H1 (cell line): Measurements from ENCODE around the gene SYNCRIP. TPM values are rescaled to one million over a fixed set of nuclear protein-coding genes. Genes with fewer than 3 reads are reported as not detected.

Source experiments
- CTCF ChIA-PET: fragments of 300-600 bp; sonication (Branson Sonifier 250); formaldehyde crosslinking; loops from one replicate; lab custom pipeline; 2021; ENCODE audit not compliant: partially characterized antibody; lab: Charles Lee
- POLR2A ChIA-PET: fragments of 300-600 bp; sonication (Branson Sonifier 250); formaldehyde crosslinking; loops from one replicate; lab custom pipeline; 2021; ENCODE audit warnings: inconsistent platforms; ENCODE audit not compliant: partially characterized antibody; lab: Charles Lee
- DNase-seq, 2 experiments: peaks; one replicate each; pipeline versions ENCODE4 v3.0.0 to v3.0.0-alpha.2; 2010 to 2022; ENCODE audit warnings: low spot score in 2 of 2, low read depth in 1 of 2, mixed read lengths in 1 of 2
- FAIRE-seq: peaks from 2 replicates; lab custom pipeline; 2011; peaks lifted over from hg19 to GRCh38; lab: Jason Lieb, UNC
- H2AFZ ChIP-seq: 2 replicates; pipeline ENCODE4 v1.8.1; 2012; ENCODE audit warnings: low read length, inconsistent platforms
- H2AK5ac ChIP-seq: 2 replicates; pipeline ENCODE4 v1.6.1; 2013; ENCODE audit warnings: low read depth, low read length
- H2BK120ac ChIP-seq: replicated peaks from 2 replicates; pipeline ENCODE3; 2013; ENCODE audit warnings: low read depth, low read length, inconsistent platforms
- H2BK12ac ChIP-seq: 2 replicates; pipeline ENCODE4 v1.6.1; 2013; ENCODE audit warnings: low read depth, low read length
- H2BK15ac ChIP-seq: 2 replicates; pipeline ENCODE4 v1.6.1; 2013; ENCODE audit warnings: low read length
- H2BK20ac ChIP-seq: 2 replicates; pipeline ENCODE4 v1.6.1; 2013; ENCODE audit warnings: low read length
- H2BK5ac ChIP-seq: 2 replicates; pipeline ENCODE4 v1.6.1; 2013; ENCODE audit warnings: low read depth, low read length
- H3K14ac ChIP-seq: 2 replicates; pipeline ENCODE4 v1.6.1; 2013; ENCODE audit warnings: inconsistent platforms; ENCODE audit not compliant: insufficient read length
- H3K18ac ChIP-seq: 2 replicates; pipeline ENCODE4 v1.6.1; 2013; ENCODE audit warnings: low read length; ENCODE audit errors: extremely low read depth
- H3K23ac ChIP-seq: 2 replicates; pipeline ENCODE4 v1.6.1; 2013; ENCODE audit warnings: inconsistent platforms; ENCODE audit not compliant: insufficient read length
- H3K23me2 ChIP-seq: 2 replicates; pipeline ENCODE4 v1.6.1; 2013; ENCODE audit warnings: low read depth, low read length
- H3K27ac ChIP-seq: 2 replicates; pipeline ENCODE4 v1.6.1; 2011; ENCODE audit warnings: low read depth, low read length, inconsistent platforms
- H3K27me3 ChIP-seq, 4 experiments: replicated peaks in 1 of 4; 1 replicate in 1 of 4; 2 replicates in 3 of 4; pipeline versions ENCODE4 v1.6.1 to v1.8.1; 2011 to 2013; ENCODE audit warnings: low read length in 3 of 4, mild to moderate bottlenecking in 3 of 4, inconsistent platforms in 2 of 4, mixed read lengths in 2 of 4, moderate library complexity in 1 of 4; ENCODE audit not compliant: control insufficient read depth in 3 of 4, insufficient read depth in 3 of 4; ENCODE audit errors: extremely low read depth in 1 of 4
- H3K36me3 ChIP-seq, 4 experiments: 2 replicates each; pipeline versions ENCODE4 v1.6.1 to v1.8.1; 2011 to 2013; ENCODE audit warnings: mild to moderate bottlenecking in 4 of 4, low read length in 3 of 4, moderate library complexity in 2 of 4, control low read depth in 1 of 4, inconsistent platforms in 1 of 4; ENCODE audit not compliant: insufficient read depth in 4 of 4, control insufficient read depth in 2 of 4
- H3K4ac ChIP-seq: replicated peaks from 2 replicates; pipeline ENCODE3; 2013; ENCODE audit warnings: low read length, low read depth, mixed read lengths, inconsistent platforms; ENCODE audit not compliant: insufficient read length
- H3K4me1 ChIP-seq, 4 experiments: replicated peaks in 1 of 4; 1 replicate in 1 of 4; 2 replicates in 3 of 4; pipeline versions ENCODE4 v1.6.1 to v1.8.1; 2011 to 2013; ENCODE audit warnings: low read length in 3 of 4, inconsistent platforms in 2 of 4, mixed read lengths in 1 of 4; ENCODE audit not compliant: insufficient read depth in 4 of 4, control insufficient read depth in 3 of 4
- H3K4me2 ChIP-seq, 2 experiments: 2 replicates each; pipeline versions ENCODE4 v1.6.1 to v1.8.1; 2011 to 2013; ENCODE audit warnings: low read depth in 2 of 2, low read length in 2 of 2, control low read depth in 1 of 2, inconsistent platforms in 1 of 2, mild to moderate bottlenecking in 1 of 2; ENCODE audit not compliant: insufficient read depth in 1 of 2
- H3K4me3 ChIP-seq, 4 experiments: fragments of 200-600, 300-600 bp in 1 of 4; sonication (generic), shearing (Covaris generic), sonication (Bioruptor Twin) in 1 of 4; 2 replicates each; pipeline versions ENCODE4 v1.5.1 to v1.8.1; 2011 to 2016; ENCODE audit warnings: low read length in 4 of 4, low read depth in 3 of 4, control low read depth in 2 of 4, inconsistent platforms in 2 of 4, mild to moderate bottlenecking in 2 of 4, mixed read lengths in 1 of 4, moderate library complexity in 1 of 4; ENCODE audit not compliant: insufficient read depth in 2 of 4; ENCODE audit errors: extremely low read depth in 1 of 4
- H3K56ac ChIP-seq: replicated peaks from 2 replicates; pipeline ENCODE3; 2013; ENCODE audit warnings: low read depth, mild to moderate bottlenecking, mixed read lengths, low read length, inconsistent platforms; ENCODE audit not compliant: insufficient read length
- H3K79me1 ChIP-seq: 2 replicates; pipeline ENCODE4 v1.6.1; 2013; ENCODE audit warnings: low read depth, low read length, control low read depth
- H3K79me2 ChIP-seq, 2 experiments: 2 replicates each; pipeline versions ENCODE4 v1.6.1 to v1.8.1; 2012 to 2013; ENCODE audit warnings: low read length in 2 of 2, mild to moderate bottlenecking in 2 of 2, inconsistent platforms in 1 of 2; ENCODE audit not compliant: insufficient read depth in 2 of 2, control insufficient read depth in 1 of 2
- H3K9ac ChIP-seq, 4 experiments: replicated peaks in 1 of 4; 1 replicate in 1 of 4; 2 replicates in 3 of 4; pipeline versions ENCODE4 v1.6.1 to v1.8.1; 2011 to 2013; ENCODE audit warnings: low read depth in 3 of 4, low read length in 3 of 4, control low read depth in 2 of 4, mild to moderate bottlenecking in 2 of 4, moderate library complexity in 2 of 4, inconsistent platforms in 1 of 4; ENCODE audit errors: extremely low read depth in 1 of 4
- H3K9me3 ChIP-seq, 2 experiments: 2 replicates each; pipeline versions ENCODE4 v1.6.1 to v1.8.1; 2012 to 2013; ENCODE audit warnings: mild to moderate bottlenecking in 2 of 2, moderate library complexity in 2 of 2, control low read depth in 1 of 2, inconsistent platforms in 1 of 2, low read depth in 1 of 2, low read length in 1 of 2, mixed read lengths in 1 of 2; ENCODE audit not compliant: insufficient read depth in 2 of 2
- H4K20me1 ChIP-seq, 2 experiments: replicated peaks in 1 of 2; 2 replicates each; pipeline versions ENCODE3 to v1.8.1; 2011 to 2013; ENCODE audit warnings: inconsistent platforms in 2 of 2, low read length in 2 of 2, mild to moderate bottlenecking in 1 of 2; ENCODE audit not compliant: insufficient read depth in 2 of 2, control insufficient read depth in 1 of 2
- H4K5ac ChIP-seq: 2 replicates; pipeline ENCODE4 v1.6.1; 2013; ENCODE audit warnings: low read length, low read depth, mixed read lengths, inconsistent platforms; ENCODE audit not compliant: insufficient read length
- H4K8ac ChIP-seq: 2 replicates; pipeline ENCODE4 v1.8.0; 2013; ENCODE audit warnings: mild to moderate bottlenecking, moderate library complexity, low read length, inconsistent platforms; ENCODE audit not compliant: insufficient read depth; ENCODE audit errors: extremely low read depth
- H4K91ac ChIP-seq: replicated peaks from 2 replicates; pipeline ENCODE3; 2013; ENCODE audit warnings: low read length, mixed read lengths, inconsistent platforms; ENCODE audit not compliant: insufficient read length
- RBBP5 ChIP-seq: IDR thresholded peaks from 2 replicates; pipeline ENCODE4 v1.7.1; 2012; ENCODE audit warnings: low read depth, mild to moderate bottlenecking, inconsistent platforms, low read length, moderate library complexity, borderline replicate concordance
- SP1 ChIP-seq: IDR thresholded peaks from 2 replicates; pipeline ENCODE4 v1.6.1; 2011; ENCODE audit warnings: low read depth, low read length
- SP2 ChIP-seq: IDR thresholded peaks from 2 replicates; pipeline ENCODE4 v1.6.1; 2012; ENCODE audit warnings: mild to moderate bottlenecking, low read length, inconsistent platforms
- WGBS, 2 experiments: shearing (Covaris generic) in 1 of 2; methylation state at CpG; one replicate each; pipeline versions ENCODE4 v1.1.6 to v1.1.7; 2013 to 2015; ENCODE audit warnings: low lambda C conversion rate in 2 of 2, mixed read lengths in 2 of 2, inconsistent platforms in 1 of 2, low coverage in 1 of 2, missing lambda C conversion rate in 1 of 2; ENCODE audit not compliant: insufficient replicate concordance in 2 of 2, insufficient coverage in 1 of 2, insufficient read length in 1 of 2; ENCODE audit errors: extremely low coverage in 1 of 2, missing lambda C conversion rate in 1 of 2; 5-methylcytosine and 5-hydroxymethylcytosine counted together
- polyA plus RNA-seq, 7 experiments: library from polyadenylated mRNA; depleted of rRNA in 3 of 7; stranded (reverse) in 5 of 7; unstranded in 2 of 7; fragments of >200 nt in 5 of 7; fragments of 200-250 nt in 2 of 7; gene quantifications; 1 replicate in 5 of 7; 2 replicates in 1 of 7; 4 replicates in 1 of 7; pipeline versions ENCODE4 v1.2.1 to v1.2.3, GENCODE V29; 2011 to 2013; ENCODE audit warnings: missing spikeins in 2 of 7, mixed read lengths in 2 of 7
- total RNA-seq: library from RNA; stranded (reverse); fragmentation: NEBNext Ultra II Directional; extraction: Animal tissue kit (Norgen Biotek cat#: 25700); gene quantifications from 2 replicates; pipeline ENCODE4 v1.2.1, GENCODE V29; 2021

SYNCRIP gene
- total and polyA plus RNA-seq, 2 of the 8 experiments (the other 6 are each of a cell fraction or from before 2014, with no cell fraction given), result 16.8 to 219 TPM

DNA sequence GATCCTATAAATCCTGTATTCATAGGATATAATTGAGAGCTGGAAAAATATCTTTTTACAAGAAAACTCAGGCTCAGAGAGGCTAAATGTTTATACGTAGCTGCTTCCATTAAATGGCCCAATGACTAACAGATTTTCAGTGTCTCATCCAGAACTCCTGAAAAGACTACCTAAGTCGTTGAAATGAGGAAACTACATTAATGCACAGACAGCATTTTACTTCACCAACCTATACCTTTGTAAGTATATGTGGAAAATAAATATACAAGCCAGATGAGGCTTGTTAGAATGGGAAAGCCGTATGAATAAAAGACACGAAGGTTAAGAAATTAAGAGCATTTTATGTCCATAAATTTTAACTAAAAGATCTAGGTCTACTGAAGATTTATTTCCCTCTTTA lies 40.6 kb downstream of the SYNCRIP start:
- ChIA-PET CTCF (interaction anchor here (0.7 kb wide), 1 partner anchor 9 kb away, joined by 4 read pairs; no protein-coding TSS in a partner anchor), POLR2A (interaction anchor here (0.9 to 5.7 kb wide), 7 partner anchors 8 to 76 kb away, joined by 3 to 33 read pairs (median 4); partner anchors contain the start of genes SNX14 and SYNCRIP)

More for the DNA sequence above, 40.6 kb downstream of the SYNCRIP start:
- Histone ChIP-seq H3K27ac (no peak overlapping the region), H3K27me3 (no peaks in the 10 kb centered on the region), H3K79me1 (no peaks in the 10 kb centered on the region), H3K18ac (no peak overlapping the region), H3K23ac (no peak overlapping the region), H4K5ac (no peak overlapping the region), H2BK120ac (no peak overlapping the region), H2AFZ (no peak overlapping the region), H3K23me2 (no peaks in the 10 kb centered on the region), H2BK20ac (no peak overlapping the region), H3K4me3 (no peak overlapping the region), H4K91ac (no peak overlapping the region), H2BK15ac (no peak overlapping the region), H3K4me2 (no peak overlapping the region), H3K9me3 (no peaks in the 10 kb centered on the region), H2BK5ac (no peak overlapping the region), H2AK5ac (no peak overlapping the region), H2BK12ac (no peak overlapping the region), H3K4ac (no peak overlapping the region), H3K36me3 (no peaks in the 10 kb centered on the region), H3K56ac (no peak overlapping the region), H4K8ac (no peak overlapping the region), H4K20me1 (no peaks in the 10 kb centered on the region), H3K14ac (no peak overlapping the region), H3K79me2 (no peaks in the 10 kb centered on the region), H3K9ac (no peak overlapping the region), H3K4me1 (no peaks in the 10 kb centered on the region)
- DNase-seq (no peak), FAIRE-seq (no peak)
- no peak for TF ChIP-seq SP2
- TF ChIP-seq RBBP5, result no peak
- no peak for TF ChIP-seq SP1
- 93% methylated on average over 4 of the region's 4 CpGs; no CpG with 5 or more reads in 1 of the 2 experiments for WGBS, 2 experiments
